Liver (tissue), 9 donors: Measurements from ENCODE around the gene ZNF273. TPM values are rescaled to one million over a fixed set of nuclear protein-coding genes. Genes with fewer than 3 reads are reported as not detected.

Source experiments
- DNase-seq: peaks from one replicate; pipeline ENCODE4 v3.0.0-alpha.2; 2017; ENCODE audit warnings: low spot score
- H3K27ac ChIP-seq, 2 donors: one replicate each; pipeline ENCODE4 v1.7.0; 2013; ENCODE audit warnings: inconsistent platforms in 2 of 2, low read length in 2 of 2, control low read depth in 1 of 2, low read depth in 1 of 2, mild to moderate bottlenecking in 1 of 2
- H3K27me3 ChIP-seq, 4 donors: one replicate each; pipeline versions ENCODE4 v1.6.1 to v1.7.0; 2013; ENCODE audit warnings: low read length in 3 of 4, inconsistent platforms in 1 of 4, mild to moderate bottlenecking in 1 of 4, moderate library complexity in 1 of 4; ENCODE audit not compliant: control insufficient read depth in 4 of 4, insufficient read depth in 4 of 4
- H3K36me3 ChIP-seq, 4 donors: one replicate each; pipeline versions ENCODE4 v1.6.1 to v1.7.0; 2013; ENCODE audit warnings: low read length in 3 of 4, mild to moderate bottlenecking in 3 of 4, low read depth in 1 of 4, moderate library complexity in 1 of 4; ENCODE audit not compliant: control insufficient read depth in 4 of 4, insufficient read depth in 3 of 4
- H3K4me1 ChIP-seq, 4 donors: one replicate each; pipeline versions ENCODE4 v1.6.1 to v1.7.0; 2013; ENCODE audit warnings: low read length in 3 of 4, mild to moderate bottlenecking in 3 of 4, moderate library complexity in 1 of 4; ENCODE audit not compliant: control insufficient read depth in 4 of 4, insufficient read depth in 4 of 4
- H3K4me3 ChIP-seq, 3 donors: one replicate each; pipeline versions ENCODE4 v1.6.1 to v1.7.0; 2013; ENCODE audit warnings: low read length in 3 of 3, control low read depth in 1 of 3, low read depth in 1 of 3, mild to moderate bottlenecking in 1 of 3
- H3K9ac ChIP-seq, 2 donors: one replicate each; pipeline ENCODE4 v1.7.0; 2013; ENCODE audit warnings: low read length in 2 of 2, mild to moderate bottlenecking in 2 of 2, moderate library complexity in 2 of 2, control low read depth in 1 of 2, low read depth in 1 of 2
- H3K9me3 ChIP-seq, 4 donors: one replicate each; pipeline versions ENCODE4 v1.6.1 to v1.7.0; 2013; ENCODE audit warnings: low read length in 3 of 4; ENCODE audit not compliant: control insufficient read depth in 4 of 4
- CTCF ChIP-seq: fragments of 150-350 bp; IDR thresholded peaks from 2 replicates; pipeline ENCODE4 v1.5.1; 2017; ENCODE audit warnings: improper control_type of control experiment, low read depth, low read length; ENCODE audit not compliant: missing input control
- EGR1 ChIP-seq, 2 donors: IDR thresholded peaks; 2 replicates each; pipeline ENCODE4 v1.6.1; 2016 to 2018; ENCODE audit warnings: antibody characterized with exemption in 2 of 2, low read depth in 2 of 2
- FOXA1 ChIP-seq: IDR thresholded peaks from 2 replicates; pipeline ENCODE4 v1.6.1; 2016; ENCODE audit warnings: antibody characterized with exemption
- FOXA2 ChIP-seq: IDR thresholded peaks from 2 replicates; pipeline ENCODE4 v1.6.1; 2016; ENCODE audit warnings: antibody characterized with exemption
- GABPA ChIP-seq, 2 donors: IDR thresholded peaks in 1 of 2; conservative IDR thresholded peaks in 1 of 2; 2 replicates each; pipeline ENCODE4 v1.6.1; 2016; ENCODE audit warnings: antibody characterized with exemption in 2 of 2, mild to moderate bottlenecking in 1 of 2, moderate library complexity in 1 of 2
- HNF4A ChIP-seq, 2 donors: conservative IDR thresholded peaks; 2 replicates each; pipeline ENCODE4 v1.6.1; 2016; ENCODE audit warnings: antibody characterized with exemption in 2 of 2, mild to moderate bottlenecking in 2 of 2
- HNF4G ChIP-seq: IDR thresholded peaks from 2 replicates; pipeline ENCODE4 v1.6.1; 2016; ENCODE audit warnings: antibody characterized with exemption
- MAX ChIP-seq: IDR thresholded peaks from 2 replicates; pipeline ENCODE4 v1.6.1; 2016; ENCODE audit warnings: antibody characterized with exemption
- NR2F2 ChIP-seq: IDR thresholded peaks from 2 replicates; pipeline ENCODE4 v1.6.1; 2016; ENCODE audit warnings: antibody characterized with exemption
- RXRA ChIP-seq, 2 donors: IDR thresholded peaks; 2 replicates each; pipeline ENCODE4 v1.6.1; 2017 to 2018; ENCODE audit warnings: antibody characterized with exemption in 2 of 2, mild to moderate bottlenecking in 1 of 2
- SP1 ChIP-seq: IDR thresholded peaks from 2 replicates; pipeline ENCODE4 v1.6.1; 2018; ENCODE audit warnings: antibody characterized with exemption, mild to moderate bottlenecking
- TAF1 ChIP-seq: conservative IDR thresholded peaks from 2 replicates; pipeline ENCODE4 v1.6.1; 2016; ENCODE audit warnings: antibody characterized with exemption, mild to moderate bottlenecking
- YY1 ChIP-seq: IDR thresholded peaks from 2 replicates; pipeline ENCODE4 v1.6.1; 2016; ENCODE audit warnings: antibody characterized with exemption, mild to moderate bottlenecking
- ZBTB33 ChIP-seq: IDR thresholded peaks from 2 replicates; pipeline ENCODE4 v1.6.1; 2016; ENCODE audit warnings: antibody characterized with exemption
- WGBS: extraction: QIAGEN DNeasy Blood & Tissue Kit; methylation state at CpG from one replicate; pipeline ENCODE4 v1.1.7; 2013; 5-methylcytosine and 5-hydroxymethylcytosine counted together
- polyA plus RNA-seq, 2 donors: library from polyadenylated mRNA; stranded (reverse) in 1 of 2; unstranded in 1 of 2; fragments of 200-250 nt in 1 of 2; fragments of >200 nt in 1 of 2; fragmentation: Nextera tagmentation in 1 of 2; extraction: Ambion mirVana in 1 of 2; gene quantifications; one replicate each; pipeline versions ENCODE4 v1.2.1 to v1.2.3, GENCODE V29; 2013 to 2015
- total RNA-seq, 2 donors: library from RNA; depleted of rRNA; stranded (reverse); fragments of >200 nt; gene quantifications; one replicate each; pipeline ENCODE4 v1.2.3, GENCODE V29; 2014
- TF ChIP-seq, protein P1 (sequence below): IDR thresholded peaks from 2 replicates; pipeline ENCODE4 v1.6.1; 2016; ENCODE audit warnings: antibody characterized with exemption, mild to moderate bottlenecking
- donor health status: healthy.
- donor health status: healthy.
- donor health status: healthy.
- donor health status: healthy.
- donor health status: healthy.

The ZNF273 gene
- total and polyA plus RNA-seq, 4 donors = 0.43 to 14.9 (median 0.73) TPM

DNA sequence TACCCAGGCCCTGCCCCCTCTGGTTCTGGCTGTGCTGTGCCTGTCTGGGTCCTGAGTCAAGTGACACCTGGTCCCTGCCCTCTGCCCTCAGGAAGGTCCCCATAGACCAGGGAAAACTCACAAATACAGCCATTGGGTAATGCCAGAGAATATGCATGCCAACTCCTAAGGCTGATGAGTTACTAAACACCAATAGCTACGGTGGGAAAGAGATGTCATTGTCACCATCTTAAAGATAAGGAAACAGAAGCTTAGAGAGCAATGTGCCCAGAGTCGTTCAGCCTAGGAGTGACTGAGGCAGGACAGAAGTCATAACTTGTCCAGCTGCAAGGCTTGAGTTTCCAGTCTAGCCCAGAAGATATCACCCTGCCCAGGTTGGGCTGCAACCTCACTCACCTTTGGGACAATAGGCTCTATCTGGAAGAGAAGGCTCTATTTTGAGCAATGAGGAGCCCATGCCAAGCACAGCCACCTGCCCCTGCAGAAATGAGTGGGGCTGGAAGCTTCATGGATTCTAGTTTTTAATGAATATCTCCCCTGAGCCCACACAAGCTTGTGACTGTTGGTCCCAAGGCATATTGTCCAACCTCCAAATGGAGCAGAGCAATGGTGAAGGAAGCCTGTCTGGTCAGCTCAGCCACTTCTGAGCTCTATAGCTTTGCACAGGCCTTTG lies 42.6 kb downstream of the ZNF273 start:
- no peaks in the 10 kb centered on the region for H3K36me3 ChIP-seq
- peak; percentile 40 for DNase-seq
- 44% methylated on average over 2 of the region's 2 CpGs for WGBS
- H3K9ac ChIP-seq = no peak overlapping the region
- H3K4me1 ChIP-seq = peaks cover 7 to 10% (median 9%) of the 10 kb centered on the region in 4 donors
- TF ChIP-seq HNF4A (conservative IDR thresholded peaks at IDR 0.05) = peak in 1 of 2 donors; percentile 15
- TF ChIP-seq ZBTB33 = no peak
- no peak for TF ChIP-seq GABPA (IDR thresholded peaks at IDR 0.05 in 1 of 2, conservative IDR thresholded peaks at IDR 0.05 in 1 of 2)
- no peak for TF ChIP-seq YY1
- no peak for TF ChIP-seq FOXA1
- TF ChIP-seq, protein P1, sequence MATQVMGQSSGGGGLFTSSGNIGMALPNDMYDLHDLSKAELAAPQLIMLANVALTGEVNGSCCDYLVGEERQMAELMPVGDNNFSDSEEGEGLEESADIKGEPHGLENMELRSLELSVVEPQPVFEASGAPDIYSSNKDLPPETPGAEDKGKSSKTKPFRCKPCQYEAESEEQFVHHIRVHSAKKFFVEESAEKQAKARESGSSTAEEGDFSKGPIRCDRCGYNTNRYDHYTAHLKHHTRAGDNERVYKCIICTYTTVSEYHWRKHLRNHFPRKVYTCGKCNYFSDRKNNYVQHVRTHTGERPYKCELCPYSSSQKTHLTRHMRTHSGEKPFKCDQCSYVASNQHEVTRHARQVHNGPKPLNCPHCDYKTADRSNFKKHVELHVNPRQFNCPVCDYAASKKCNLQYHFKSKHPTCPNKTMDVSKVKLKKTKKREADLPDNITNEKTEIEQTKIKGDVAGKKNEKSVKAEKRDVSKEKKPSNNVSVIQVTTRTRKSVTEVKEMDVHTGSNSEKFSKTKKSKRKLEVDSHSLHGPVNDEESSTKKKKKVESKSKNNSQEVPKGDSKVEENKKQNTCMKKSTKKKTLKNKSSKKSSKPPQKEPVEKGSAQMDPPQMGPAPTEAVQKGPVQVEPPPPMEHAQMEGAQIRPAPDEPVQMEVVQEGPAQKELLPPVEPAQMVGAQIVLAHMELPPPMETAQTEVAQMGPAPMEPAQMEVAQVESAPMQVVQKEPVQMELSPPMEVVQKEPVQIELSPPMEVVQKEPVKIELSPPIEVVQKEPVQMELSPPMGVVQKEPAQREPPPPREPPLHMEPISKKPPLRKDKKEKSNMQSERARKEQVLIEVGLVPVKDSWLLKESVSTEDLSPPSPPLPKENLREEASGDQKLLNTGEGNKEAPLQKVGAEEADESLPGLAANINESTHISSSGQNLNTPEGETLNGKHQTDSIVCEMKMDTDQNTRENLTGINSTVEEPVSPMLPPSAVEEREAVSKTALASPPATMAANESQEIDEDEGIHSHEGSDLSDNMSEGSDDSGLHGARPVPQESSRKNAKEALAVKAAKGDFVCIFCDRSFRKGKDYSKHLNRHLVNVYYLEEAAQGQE = no peak
- peaks cover 0 to 5% (median 0%) of the 10 kb centered on the region in 4 donors for H3K9me3 ChIP-seq
- no peak overlapping the region for H3K27ac ChIP-seq
- H3K4me3 ChIP-seq = no peak overlapping the region
- H3K27me3 ChIP-seq = no peaks in the 10 kb centered on the region

GRCh38 chr7:64946772-64947171 lies 43.7 kb downstream of the ZNF273 start:
- H3K4me3 ChIP-seq = no peak overlapping the region
- H3K36me3 ChIP-seq = no peaks in the 10 kb centered on the region
- WGBS = 54% methylated on average over 5 of the region's 5 CpGs
- no peak overlapping the region for H3K9ac ChIP-seq
- TF ChIP-seq YY1 (no peak), SP1 (no peak), ZBTB33 (no peak), RXRA (IDR thresholded peaks at IDR 0.05) (no peak), EGR1 (IDR thresholded peaks at IDR 0.05; ENCODE audit: low read depth in 2 of 2) (no peak), HNF4G (no peak), MAX (no peak), FOXA1 (no peak), GABPA (IDR thresholded peaks at IDR 0.05 in 1 of 2, conservative IDR thresholded peaks at IDR 0.05 in 1 of 2) (no peak), CTCF (no peak), FOXA2 (no peak), NR2F2 (no peak), TAF1 (no peak)
- H3K4me1 ChIP-seq = peaks cover 7 to 10% (median 9%) of the 10 kb centered on the region in 4 donors
- DNase-seq = peak; percentile 77
- peaks cover 0 to 5% (median 0%) of the 10 kb centered on the region in 4 donors for H3K9me3 ChIP-seq
- no peak overlapping the region for H3K27ac ChIP-seq
- H3K27me3 ChIP-seq = no peaks in the 10 kb centered on the region
